ENCODE data around the gene LMBR1. TPM values are rescaled to one million over a fixed set of nuclear protein-coding genes. Genes with fewer than 3 reads are reported as not detected.
A peak's percentile ranks its signal among the peaks of the same experiment; 100 is the strongest.

The LMBR1 gene
- total RNA-seq, 1 donor from 2014 or later = 37.3 TPM

GRCh38 chr7:156642306-156643045, 250.5 kb downstream of the LMBR1 start:
- no peak for DNase-seq (ENCODE audit: low spot score)
- Mint-ChIP-seq H3K27ac (ENCODE audit: unreplicated experiment) (no peak overlapping the region), H3K27me3 (ENCODE audit: low read depth) (no peaks in the 10 kb centered on the region), H3K9me3 (ENCODE audit: low read depth) (peaks cover 5% of the 10 kb centered on the region), H3K4me1 (ENCODE audit: low read depth) (peaks cover 26% of the 10 kb centered on the region), H3K4me3 (ENCODE audit: unreplicated experiment) (no peak overlapping the region), H3K36me3 (ENCODE audit: low read depth) (no peaks in the 10 kb centered on the region)
- TF ChIP-seq, protein P1, sequence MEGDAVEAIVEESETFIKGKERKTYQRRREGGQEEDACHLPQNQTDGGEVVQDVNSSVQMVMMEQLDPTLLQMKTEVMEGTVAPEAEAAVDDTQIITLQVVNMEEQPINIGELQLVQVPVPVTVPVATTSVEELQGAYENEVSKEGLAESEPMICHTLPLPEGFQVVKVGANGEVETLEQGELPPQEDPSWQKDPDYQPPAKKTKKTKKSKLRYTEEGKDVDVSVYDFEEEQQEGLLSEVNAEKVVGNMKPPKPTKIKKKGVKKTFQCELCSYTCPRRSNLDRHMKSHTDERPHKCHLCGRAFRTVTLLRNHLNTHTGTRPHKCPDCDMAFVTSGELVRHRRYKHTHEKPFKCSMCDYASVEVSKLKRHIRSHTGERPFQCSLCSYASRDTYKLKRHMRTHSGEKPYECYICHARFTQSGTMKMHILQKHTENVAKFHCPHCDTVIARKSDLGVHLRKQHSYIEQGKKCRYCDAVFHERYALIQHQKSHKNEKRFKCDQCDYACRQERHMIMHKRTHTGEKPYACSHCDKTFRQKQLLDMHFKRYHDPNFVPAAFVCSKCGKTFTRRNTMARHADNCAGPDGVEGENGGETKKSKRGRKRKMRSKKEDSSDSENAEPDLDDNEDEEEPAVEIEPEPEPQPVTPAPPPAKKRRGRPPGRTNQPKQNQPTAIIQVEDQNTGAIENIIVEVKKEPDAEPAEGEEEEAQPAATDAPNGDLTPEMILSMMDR (IDR thresholded peaks at IDR 0.05) = no peak

- H3K36me3 Mint-ChIP-seq (ENCODE audit: low read depth) = peaks cover 2% of the 10 kb centered on the region
- TF ChIP-seq, protein P1 (IDR thresholded peaks at IDR 0.05) = no peak
- no peaks in the 10 kb centered on the region for H3K27me3 Mint-ChIP-seq (ENCODE audit: low read depth)
- H3K4me3 Mint-ChIP-seq (ENCODE audit: unreplicated experiment) = peak overlapping the region; percentile 84
- peaks cover 30% of the 10 kb centered on the region for H3K4me1 Mint-ChIP-seq (ENCODE audit: low read depth)
- peaks cover 10% of the 10 kb centered on the region for H3K9me3 Mint-ChIP-seq (ENCODE audit: low read depth)
- peak overlapping the region; percentile 75 for H3K27ac Mint-ChIP-seq (ENCODE audit: unreplicated experiment)
- DNase-seq (ENCODE audit: low spot score) = no peak
These were observed 252.0 kb downstream of the LMBR1 start for GRCh38 chr7:156640949-156641485.

DNA sequence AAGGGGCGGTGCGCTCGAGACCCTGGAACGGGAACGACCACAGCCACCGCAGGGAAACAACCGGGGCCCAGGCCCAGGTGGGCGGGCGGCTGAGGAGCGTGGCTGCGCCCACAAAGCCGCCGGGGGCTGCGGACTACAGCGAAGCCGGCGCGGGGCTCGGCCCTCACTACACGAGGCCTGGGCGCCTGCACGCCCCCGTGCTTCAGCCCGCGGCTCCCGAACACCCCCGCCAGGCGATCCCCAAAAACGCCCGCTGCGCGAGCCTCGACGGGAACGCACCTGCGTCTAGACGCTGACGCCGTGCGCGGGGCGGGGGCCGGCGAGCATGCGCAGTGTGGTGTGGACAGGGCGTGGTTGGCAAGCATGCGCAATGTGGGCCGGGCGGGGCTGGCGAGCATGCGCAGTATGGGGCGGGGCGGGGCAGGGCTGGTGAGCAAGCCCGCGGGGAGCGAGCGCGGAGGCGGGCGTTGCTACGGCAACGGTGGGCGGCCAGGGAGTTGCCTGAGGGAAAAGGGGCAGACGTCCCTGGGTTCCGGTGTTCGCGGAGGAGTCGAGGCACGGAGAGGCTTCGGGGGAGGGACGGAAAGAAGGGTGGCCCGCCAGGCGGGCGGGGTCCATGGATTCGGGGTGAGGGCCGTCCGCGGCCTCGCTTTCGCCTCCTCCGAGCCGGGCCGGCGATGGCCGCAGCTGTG, 252.6 kb downstream of the LMBR1 start, which contains the start of gene RNF32:
Gene RNF32 (plus strand): TSS at position 518 of the 692 bp plus-strand sequence. CDS start 3,104 bp downstream, outside the sequence.
- TF ChIP-seq, protein P1 (IDR thresholded peaks at IDR 0.05) = no peak
- Mint-ChIP-seq H3K4me3 (ENCODE audit: unreplicated experiment) (peak within 1 kb of the TSS; percentile 84), H3K36me3 (ENCODE audit: low read depth) (peaks cover 2% of the 10 kb centered on the region), H3K4me1 (ENCODE audit: low read depth) (peaks cover 30% of the 10 kb centered on the region), H3K27me3 (ENCODE audit: low read depth) (no peaks in the 10 kb centered on the region), H3K27ac (ENCODE audit: unreplicated experiment) (peak within 1 kb of the TSS; percentile 77), H3K9me3 (ENCODE audit: low read depth) (peaks cover 10% of the 10 kb centered on the region)
- no peak for DNase-seq (ENCODE audit: low spot score)

- no peaks in the 10 kb centered on the region for H3K27me3 Mint-ChIP-seq (ENCODE audit: low read depth)
- H3K9me3 Mint-ChIP-seq (ENCODE audit: low read depth) = peaks cover 10% of the 10 kb centered on the region
- TF ChIP-seq, protein P1 (IDR thresholded peaks at IDR 0.05) = no peak
- peak overlapping the region; percentile 77 for H3K27ac Mint-ChIP-seq (ENCODE audit: unreplicated experiment)
- peaks cover 2% of the 10 kb centered on the region for H3K36me3 Mint-ChIP-seq (ENCODE audit: low read depth)
- no peak for DNase-seq (ENCODE audit: low spot score)
- peaks cover 30% of the 10 kb centered on the region for H3K4me1 Mint-ChIP-seq (ENCODE audit: low read depth)
- H3K4me3 Mint-ChIP-seq (ENCODE audit: unreplicated experiment) = peak overlapping the region; percentile 84
These were observed 253.3 kb downstream of the LMBR1 start for GRCh38 chr7:156639426-156640256.
